SK-N-SH treated with all-trans-retinoic acid at 6 μM for 48 hours (cell line): ENCODE results near the gene UBE3C.

ENCODE experiments used
- TOX ChIP-seq: fragments of 250-450 bp; sonication (Bioruptor Pico); IDR thresholded peaks from 2 replicates; pipeline ENCODE4 v1.8.0; 2021; ENCODE audit warnings: mild to moderate bottlenecking, moderate library complexity, borderline replicate concordance
- ZC3H10 ChIP-seq: fragments of 250-450 bp; sonication (Bioruptor Pico); IDR thresholded peaks from 2 replicates; pipeline ENCODE4 v1.5.1; 2021; ENCODE audit warnings: mild to moderate bottlenecking, moderate library complexity
- ZFP3 ChIP-seq: fragments of 250-450 bp; sonication (Bioruptor Pico); IDR thresholded peaks from 2 replicates; pipeline ENCODE4 v1.5.0; 2020; ENCODE audit warnings: mild to moderate bottlenecking, moderate library complexity
- ZNF565 ChIP-seq: fragments of 450-650 bp; formaldehyde crosslinking; conservative IDR thresholded peaks from 2 replicates; pipeline ENCODE4 v1.5.0; 2020; ENCODE audit warnings: low read depth, mild to moderate bottlenecking, moderate library complexity
- TF ChIP-seq, protein P1 (sequence below): fragments of 250-450 bp; sonication (Bioruptor Pico); IDR thresholded peaks from 2 replicates; pipeline ENCODE4 v1.8.0; 2020; ENCODE audit warnings: mild to moderate bottlenecking, moderate library complexity, borderline replicate concordance
- TF ChIP-seq, protein P2 (sequence below): fragments of 250-450 bp; sonication (Bioruptor Pico); IDR thresholded peaks from 2 replicates; pipeline ENCODE4 v1.5.1; 2020; ENCODE audit warnings: low read depth, mild to moderate bottlenecking, moderate library complexity

DNA sequence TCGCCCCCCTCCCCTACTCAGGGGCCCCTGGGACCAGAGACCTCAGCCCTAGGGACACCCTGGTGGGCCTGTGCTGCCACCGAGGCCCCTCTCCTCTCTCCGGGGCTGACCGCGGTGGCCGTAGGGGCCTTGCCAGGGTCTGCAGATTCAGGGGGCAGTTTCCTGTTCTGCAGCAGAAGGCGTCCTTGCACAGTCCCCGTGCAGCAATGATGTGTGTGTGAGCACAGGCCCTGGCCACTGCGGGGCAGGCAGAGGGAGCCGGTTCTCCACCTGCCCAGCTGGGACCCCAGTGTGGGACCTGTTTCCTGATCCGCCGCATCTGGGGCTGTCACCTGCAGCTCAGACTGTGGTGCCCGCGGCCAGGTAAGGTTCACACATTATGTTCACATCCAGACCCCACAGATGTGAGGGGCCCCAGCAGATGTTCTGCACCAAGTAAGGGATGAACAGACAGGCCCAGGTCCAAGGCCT, 137.4 kb downstream of the UBE3C start:
- TF ChIP-seq ZC3H10 (CRISPR knock-in tag) (no peak), TOX (CRISPR knock-in tag) (no peak), ZNF565 (CRISPR knock-in tag) (no peak), ZFP3 (CRISPR knock-in tag) (no peak)
- TF ChIP-seq, protein P1, sequence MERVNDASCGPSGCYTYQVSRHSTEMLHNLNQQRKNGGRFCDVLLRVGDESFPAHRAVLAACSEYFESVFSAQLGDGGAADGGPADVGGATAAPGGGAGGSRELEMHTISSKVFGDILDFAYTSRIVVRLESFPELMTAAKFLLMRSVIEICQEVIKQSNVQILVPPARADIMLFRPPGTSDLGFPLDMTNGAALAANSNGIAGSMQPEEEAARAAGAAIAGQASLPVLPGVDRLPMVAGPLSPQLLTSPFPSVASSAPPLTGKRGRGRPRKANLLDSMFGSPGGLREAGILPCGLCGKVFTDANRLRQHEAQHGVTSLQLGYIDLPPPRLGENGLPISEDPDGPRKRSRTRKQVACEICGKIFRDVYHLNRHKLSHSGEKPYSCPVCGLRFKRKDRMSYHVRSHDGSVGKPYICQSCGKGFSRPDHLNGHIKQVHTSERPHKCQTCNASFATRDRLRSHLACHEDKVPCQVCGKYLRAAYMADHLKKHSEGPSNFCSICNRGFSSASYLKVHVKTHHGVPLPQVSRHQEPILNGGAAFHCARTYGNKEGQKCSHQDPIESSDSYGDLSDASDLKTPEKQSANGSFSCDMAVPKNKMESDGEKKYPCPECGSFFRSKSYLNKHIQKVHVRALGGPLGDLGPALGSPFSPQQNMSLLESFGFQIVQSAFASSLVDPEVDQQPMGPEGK, result no peak
- TF ChIP-seq, protein P2, sequence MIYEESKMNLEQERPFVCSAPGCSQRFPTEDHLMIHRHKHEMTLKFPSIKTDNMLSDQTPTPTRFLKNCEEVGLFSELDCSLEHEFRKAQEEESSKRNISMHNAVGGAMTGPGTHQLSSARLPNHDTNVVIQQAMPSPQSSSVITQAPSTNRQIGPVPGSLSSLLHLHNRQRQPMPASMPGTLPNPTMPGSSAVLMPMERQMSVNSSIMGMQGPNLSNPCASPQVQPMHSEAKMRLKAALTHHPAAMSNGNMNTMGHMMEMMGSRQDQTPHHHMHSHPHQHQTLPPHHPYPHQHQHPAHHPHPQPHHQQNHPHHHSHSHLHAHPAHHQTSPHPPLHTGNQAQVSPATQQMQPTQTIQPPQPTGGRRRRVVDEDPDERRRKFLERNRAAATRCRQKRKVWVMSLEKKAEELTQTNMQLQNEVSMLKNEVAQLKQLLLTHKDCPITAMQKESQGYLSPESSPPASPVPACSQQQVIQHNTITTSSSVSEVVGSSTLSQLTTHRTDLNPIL (CRISPR knock-in tag), result no peak
